B cell (primary cell): Measurements from ENCODE around the gene CFHR3.
"Not testable (repeated sequence)": the region's sequence is repeated elsewhere in the genome, so short reads cannot be mapped to it uniquely, and the experiment has no call there.

Source experiments
- EZH2 ChIP-seq: IDR thresholded peaks from 2 replicates; pipeline ENCODE4 v1.6.1; 2012; ENCODE audit warnings: borderline replicate concordance, low read depth, mild to moderate bottlenecking, moderate library complexity, low read length; ENCODE audit not compliant: insufficient read depth, poor library complexity, severe bottlenecking
- TF ChIP-seq, protein P1 (sequence below): fragments of 200-600 bp; IDR thresholded peaks from one replicate; pipeline ENCODE4 v1.8.0; 2022; ENCODE audit warnings: antibody characterized with exemption, mild to moderate bottlenecking

DNA sequence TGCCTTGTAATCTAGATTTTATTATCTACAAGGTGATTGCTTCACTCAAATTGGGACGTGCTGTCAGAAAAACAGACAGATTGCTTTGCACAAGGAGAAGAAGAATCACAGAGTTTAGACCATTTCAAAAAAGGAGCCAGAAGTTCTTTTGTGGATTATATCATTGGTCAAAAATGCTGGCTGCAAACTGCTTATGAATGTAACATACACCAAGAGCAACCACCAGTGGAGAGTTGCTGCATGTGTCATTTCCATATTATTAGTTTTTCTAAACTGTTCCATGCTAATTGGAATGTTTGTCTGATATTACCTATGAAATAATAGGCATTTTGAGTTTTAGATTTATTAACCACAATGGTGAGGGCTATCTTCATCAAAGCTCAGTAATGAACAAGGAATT lies 27.3 kb downstream of the CFHR3 start:
- TF ChIP-seq, protein P1, sequence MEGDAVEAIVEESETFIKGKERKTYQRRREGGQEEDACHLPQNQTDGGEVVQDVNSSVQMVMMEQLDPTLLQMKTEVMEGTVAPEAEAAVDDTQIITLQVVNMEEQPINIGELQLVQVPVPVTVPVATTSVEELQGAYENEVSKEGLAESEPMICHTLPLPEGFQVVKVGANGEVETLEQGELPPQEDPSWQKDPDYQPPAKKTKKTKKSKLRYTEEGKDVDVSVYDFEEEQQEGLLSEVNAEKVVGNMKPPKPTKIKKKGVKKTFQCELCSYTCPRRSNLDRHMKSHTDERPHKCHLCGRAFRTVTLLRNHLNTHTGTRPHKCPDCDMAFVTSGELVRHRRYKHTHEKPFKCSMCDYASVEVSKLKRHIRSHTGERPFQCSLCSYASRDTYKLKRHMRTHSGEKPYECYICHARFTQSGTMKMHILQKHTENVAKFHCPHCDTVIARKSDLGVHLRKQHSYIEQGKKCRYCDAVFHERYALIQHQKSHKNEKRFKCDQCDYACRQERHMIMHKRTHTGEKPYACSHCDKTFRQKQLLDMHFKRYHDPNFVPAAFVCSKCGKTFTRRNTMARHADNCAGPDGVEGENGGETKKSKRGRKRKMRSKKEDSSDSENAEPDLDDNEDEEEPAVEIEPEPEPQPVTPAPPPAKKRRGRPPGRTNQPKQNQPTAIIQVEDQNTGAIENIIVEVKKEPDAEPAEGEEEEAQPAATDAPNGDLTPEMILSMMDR, result not testable (repeated sequence)
- not testable (repeated sequence) for TF ChIP-seq EZH2
